Lung (tissue), 12 donors: ENCODE measurements around the gene ZNF8. TPM values are rescaled to one million over a fixed set of nuclear protein-coding genes. Genes with fewer than 3 reads are reported as not detected.

Source experiments
- ATAC-seq: fragments of 200-7000 bp; cut with Tn5 transposase; one replicate; pipeline ENCODE4 v1.9.1; 2020; ENCODE audit warnings: moderate number of reproducible peaks; ENCODE audit not compliant: insufficient read depth, low FRiP score
- DNase-seq, 3 donors: peaks; one replicate each; pipeline ENCODE4 v3.0.0-alpha.2; 2013 to 2017
- H3K27ac ChIP-seq, 2 donors: one replicate each; pipeline ENCODE4 v1.5.1; 2013; ENCODE audit warnings: mild to moderate bottlenecking in 2 of 2, moderate library complexity in 2 of 2, control low read depth in 1 of 2, inconsistent platforms in 1 of 2, low read depth in 1 of 2, low read length in 1 of 2
- H3K27me3 ChIP-seq, 3 donors: one replicate each; pipeline ENCODE4 v1.5.1; 2013; ENCODE audit warnings: low read length in 2 of 3; ENCODE audit not compliant: control insufficient read depth in 3 of 3, insufficient read depth in 3 of 3
- H3K36me3 ChIP-seq, 4 donors: one replicate each; pipeline ENCODE4 v1.5.1; 2013; ENCODE audit warnings: low read length in 4 of 4, mild to moderate bottlenecking in 1 of 4, moderate library complexity in 1 of 4; ENCODE audit not compliant: control insufficient read depth in 4 of 4, insufficient read depth in 4 of 4
- H3K4me1 ChIP-seq, 5 donors: one replicate each; pipeline ENCODE4 v1.5.1; 2013; ENCODE audit warnings: low read length in 5 of 5, mild to moderate bottlenecking in 2 of 5, moderate library complexity in 1 of 5; ENCODE audit not compliant: control insufficient read depth in 5 of 5, insufficient read depth in 5 of 5
- H3K4me3 ChIP-seq: one replicate; pipeline ENCODE4 v1.5.1; 2013; ENCODE audit warnings: mild to moderate bottlenecking, control low read depth, moderate library complexity
- H3K9ac ChIP-seq, 2 donors: one replicate each; pipeline ENCODE4 v1.5.1; 2013; ENCODE audit warnings: low read length in 2 of 2, control low read depth in 1 of 2; ENCODE audit not compliant: insufficient read depth in 1 of 2
- H3K9me3 ChIP-seq, 4 donors: one replicate each; pipeline ENCODE4 v1.5.1; 2013; ENCODE audit warnings: low read length in 3 of 4, mild to moderate bottlenecking in 1 of 4, moderate library complexity in 1 of 4; ENCODE audit not compliant: control insufficient read depth in 4 of 4, insufficient read depth in 3 of 4
- WGBS, 2 donors: extraction: QIAGEN DNeasy Blood & Tissue Kit; methylation state at CpG; one replicate each; pipeline ENCODE4 v1.1.7; 2013; 5-methylcytosine and 5-hydroxymethylcytosine counted together
- polyA plus RNA-seq, 2 donors: library from polyadenylated mRNA; stranded (reverse); fragments of 200-250 nt; gene quantifications; one replicate each; pipeline ENCODE4 v1.2.1, GENCODE V29; 2013
- total RNA-seq, 2 donors: library from RNA; depleted of rRNA in 1 of 2; stranded (reverse); fragments of >200 nt in 1 of 2; gene quantifications; one replicate each; pipeline ENCODE4 v1.2.1, GENCODE V29; 2014 to 2021
- TF ChIP-seq, protein P1 (sequence below): IDR thresholded peaks from 2 replicates; pipeline ENCODE4 v1.5.1; 2012; ENCODE audit warnings: mild to moderate bottlenecking; ENCODE audit errors: control extremely low read depth, extremely low read depth
- donor health status: control.
- donor health status: control.
- donor health status: Bipolar disorder and iron deficiency.
- donor health status: healthy.
- donor health status: DM: yes; HTN: yes; CAD: no.

ZNF8 gene
- total and polyA plus RNA-seq, 4 donors, result 1.2 to 8.0 (median 3.5) TPM

DNA sequence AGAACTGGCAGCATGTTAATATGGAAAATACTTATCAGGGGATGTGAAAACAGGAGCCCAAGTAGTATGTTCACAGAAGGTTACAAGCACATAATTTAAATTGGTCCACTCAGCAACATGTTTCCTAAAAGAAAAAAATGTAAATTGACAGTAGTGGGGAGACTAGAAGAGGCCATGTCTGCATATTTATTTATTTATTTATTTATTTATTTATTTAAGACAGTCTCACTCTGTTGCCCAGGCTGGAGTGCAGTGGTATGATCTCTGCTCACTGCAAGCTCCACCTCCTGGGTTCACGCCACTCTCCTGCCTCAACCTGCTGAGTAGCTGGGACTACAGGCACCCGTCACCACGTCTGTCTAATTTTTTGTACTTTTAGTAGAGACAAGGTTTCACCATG lies 13.7 kb upstream of the ZNF8 start:
- Histone ChIP-seq H3K9me3 (peaks cover 34 to 79% (median 64%) of the 10 kb centered on the region in 4 donors), H3K27me3 (no peaks in the 10 kb centered on the region), H3K27ac (no peak overlapping the region), H3K4me3 (no peak overlapping the region), H3K36me3 (peaks cover 13 to 57% (median 51%) of the 10 kb centered on the region in 4 donors), H3K4me1 (no peaks in the 10 kb centered on the region), H3K9ac (no peak overlapping the region)
- ATAC-seq (no peak), DNase-seq (no peak)
- TF ChIP-seq, protein P1, sequence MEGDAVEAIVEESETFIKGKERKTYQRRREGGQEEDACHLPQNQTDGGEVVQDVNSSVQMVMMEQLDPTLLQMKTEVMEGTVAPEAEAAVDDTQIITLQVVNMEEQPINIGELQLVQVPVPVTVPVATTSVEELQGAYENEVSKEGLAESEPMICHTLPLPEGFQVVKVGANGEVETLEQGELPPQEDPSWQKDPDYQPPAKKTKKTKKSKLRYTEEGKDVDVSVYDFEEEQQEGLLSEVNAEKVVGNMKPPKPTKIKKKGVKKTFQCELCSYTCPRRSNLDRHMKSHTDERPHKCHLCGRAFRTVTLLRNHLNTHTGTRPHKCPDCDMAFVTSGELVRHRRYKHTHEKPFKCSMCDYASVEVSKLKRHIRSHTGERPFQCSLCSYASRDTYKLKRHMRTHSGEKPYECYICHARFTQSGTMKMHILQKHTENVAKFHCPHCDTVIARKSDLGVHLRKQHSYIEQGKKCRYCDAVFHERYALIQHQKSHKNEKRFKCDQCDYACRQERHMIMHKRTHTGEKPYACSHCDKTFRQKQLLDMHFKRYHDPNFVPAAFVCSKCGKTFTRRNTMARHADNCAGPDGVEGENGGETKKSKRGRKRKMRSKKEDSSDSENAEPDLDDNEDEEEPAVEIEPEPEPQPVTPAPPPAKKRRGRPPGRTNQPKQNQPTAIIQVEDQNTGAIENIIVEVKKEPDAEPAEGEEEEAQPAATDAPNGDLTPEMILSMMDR, result no peak
- 98 to 99% methylated on average over 3 of the region's 3 CpGs for WGBS, 2 donors

DNA sequence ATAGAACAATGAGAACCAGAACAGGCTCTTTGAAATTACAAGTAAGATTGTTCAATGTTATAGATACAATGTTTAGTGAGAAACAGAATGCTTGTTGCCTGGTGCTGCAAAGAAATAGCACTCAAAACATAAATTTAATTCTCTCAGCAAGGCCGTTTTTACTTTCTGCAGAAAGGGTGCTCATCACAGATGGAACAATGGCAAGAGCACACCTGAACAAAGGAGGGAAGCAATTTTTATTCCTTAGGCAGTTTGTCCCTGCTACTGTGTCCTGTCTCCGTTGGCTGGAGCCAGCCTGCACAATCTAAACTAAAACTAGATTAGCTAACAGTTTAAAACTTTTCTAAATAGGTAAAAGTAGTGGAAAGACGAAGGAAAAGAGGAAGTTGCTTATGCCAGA lies 10.4 kb upstream of the ZNF8 start:
- H3K4me3 ChIP-seq, result no peak overlapping the region
- 92 to 96% methylated on average over 3 of the region's 3 CpGs for whole genome bisulfite sequencing, 2 donors
- H3K9me3 ChIP-seq, result peaks cover 12 to 69% (median 43%) of the 10 kb centered on the region in 4 donors
- H3K4me1 ChIP-seq, result no peaks in the 10 kb centered on the region
- DNase-seq (no peak), ATAC-seq (no peak)
- TF ChIP-seq, protein P1, result no peak
- peaks cover 10 to 34% (median 32%) of the 10 kb centered on the region in 4 donors for H3K36me3 ChIP-seq
- no peaks in the 10 kb centered on the region for H3K27me3 ChIP-seq
- no peak overlapping the region for H3K27ac ChIP-seq
- H3K9ac ChIP-seq, result no peak overlapping the region

DNA sequence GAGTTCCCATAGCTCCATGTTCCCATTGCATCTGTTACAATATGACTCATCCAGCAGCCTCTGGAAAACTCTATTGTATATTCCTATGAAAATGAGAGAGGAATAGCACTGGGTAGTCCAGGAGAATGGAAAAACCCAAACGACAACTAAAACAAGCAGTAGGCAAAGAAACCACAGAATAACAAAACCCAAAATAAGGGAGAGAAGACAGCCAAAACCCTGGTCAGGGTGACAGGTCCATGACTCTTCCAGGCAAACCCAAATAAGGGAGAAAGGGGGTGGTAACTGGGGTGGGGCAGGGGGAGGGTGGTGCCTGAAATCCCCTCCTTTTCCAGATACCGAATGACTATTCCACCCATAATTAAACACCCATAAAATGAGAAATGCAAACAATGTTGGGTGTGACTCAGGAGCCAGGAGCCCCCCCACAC lies 4.0 kb upstream of the ZNF8 start:
- H3K27ac ChIP-seq, result no peak overlapping the region
- TF ChIP-seq, protein P1, result no peak
- H3K4me1 ChIP-seq, result peaks cover 0 to 5% (median 0%) of the 10 kb centered on the region in 5 donors
- peaks cover 6 to 38% (median 22%) of the 10 kb centered on the region in 4 donors for H3K36me3 ChIP-seq
- DNase-seq, result no peak
- peaks cover 3 to 29% (median 20%) of the 10 kb centered on the region in 4 donors for H3K9me3 ChIP-seq
- no peak for ATAC-seq
- WGBS, 2 donors, result 90 to 98% methylated on average over 2 of the region's 2 CpGs
- H3K4me3 ChIP-seq, result no peak overlapping the region
- no peak overlapping the region for H3K9ac ChIP-seq
- no peaks in the 10 kb centered on the region for H3K27me3 ChIP-seq

DNA sequence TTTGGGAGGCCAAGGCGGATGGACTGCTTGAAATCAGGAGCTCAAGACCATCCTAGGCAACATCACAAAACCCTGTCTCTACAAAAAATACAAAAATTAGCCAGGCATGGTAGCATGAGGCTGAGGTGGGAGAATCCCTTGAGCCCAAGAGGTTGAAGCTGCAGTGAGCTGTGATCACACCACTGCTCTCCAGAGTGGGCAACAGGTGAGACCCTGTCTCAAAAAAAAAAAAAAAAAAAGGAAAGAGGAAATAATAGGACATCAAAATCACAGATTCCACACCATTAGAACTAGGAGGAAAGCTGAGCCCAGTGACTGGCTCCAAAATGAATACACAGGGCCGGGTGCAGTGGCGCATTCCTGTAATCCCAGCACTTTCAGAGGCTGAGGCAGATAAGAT lies 3.2 kb upstream of the ZNF8 start:
- Histone ChIP-seq H3K27ac (no peak overlapping the region), H3K4me3 (no peak overlapping the region), H3K36me3 (peaks cover 6 to 45% (median 23%) of the 10 kb centered on the region in 4 donors), H3K27me3 (no peaks in the 10 kb centered on the region), H3K4me1 (peaks cover 0 to 9% (median 7%) of the 10 kb centered on the region in 5 donors), H3K9ac (no peak overlapping the region), H3K9me3 (peaks cover 3 to 24% (median 17%) of the 10 kb centered on the region in 4 donors)
- DNase-seq, result no peak
- no peak for ATAC-seq
- TF ChIP-seq, protein P1, result no peak
- WGBS, 2 donors, result 98 to 100% methylated on average over 3 of the region's 3 CpGs
